GM19463 (cell line): Measurements from ENCODE around the gene MMP23B.
"Not testable (repeated sequence)": the region's sequence is repeated elsewhere in the genome, so short reads cannot be mapped to it uniquely, and the experiment has no call there.

Experiments used
- ATAC-seq: cut with Tn5 transposase; IDR thresholded peaks from one replicate; pipeline ENCODE4 v1.9.1; 2021; ENCODE audit warnings: mild to moderate bottlenecking, moderate library complexity; ENCODE audit not compliant: unreplicated experiment

MMP23B gene

DNA sequence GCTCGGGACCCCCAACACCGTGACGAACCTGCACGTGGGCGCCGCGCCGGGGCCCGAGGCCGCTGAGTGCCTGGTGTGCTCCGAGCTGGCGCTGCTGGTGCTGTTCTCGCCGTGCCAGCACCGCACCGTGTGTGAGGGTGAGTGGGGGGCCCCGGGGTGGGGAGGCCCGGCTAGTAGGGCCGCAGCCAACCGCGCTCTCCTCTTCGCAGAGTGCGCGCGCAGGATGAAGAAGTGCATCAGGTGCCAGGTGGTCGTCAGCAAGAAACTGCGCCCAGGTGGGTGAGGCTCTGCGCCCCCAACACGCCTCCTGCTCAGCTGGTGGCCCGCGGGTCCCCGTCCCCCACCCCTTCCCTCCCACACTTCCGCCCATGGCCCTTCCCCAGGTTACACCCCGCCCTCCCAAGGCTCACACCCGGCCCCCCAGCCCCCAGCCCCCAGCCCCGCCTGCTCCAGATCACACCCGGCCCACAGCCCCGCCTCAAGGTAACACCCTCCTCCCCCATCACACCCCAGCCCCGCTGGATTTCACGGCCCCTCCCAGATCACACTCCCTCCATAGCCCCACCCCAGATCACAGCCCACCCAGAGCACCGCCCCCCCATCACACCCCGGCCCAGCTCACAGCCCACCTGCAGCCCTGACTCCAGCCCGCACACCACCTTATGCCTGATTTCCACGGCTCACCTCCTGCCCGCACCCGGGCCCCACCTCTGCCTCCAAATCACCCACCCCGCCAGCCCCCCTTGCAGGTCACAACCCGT, 2.4 kb upstream of the MMP23B start:
- no peak for ATAC-seq

DNA sequence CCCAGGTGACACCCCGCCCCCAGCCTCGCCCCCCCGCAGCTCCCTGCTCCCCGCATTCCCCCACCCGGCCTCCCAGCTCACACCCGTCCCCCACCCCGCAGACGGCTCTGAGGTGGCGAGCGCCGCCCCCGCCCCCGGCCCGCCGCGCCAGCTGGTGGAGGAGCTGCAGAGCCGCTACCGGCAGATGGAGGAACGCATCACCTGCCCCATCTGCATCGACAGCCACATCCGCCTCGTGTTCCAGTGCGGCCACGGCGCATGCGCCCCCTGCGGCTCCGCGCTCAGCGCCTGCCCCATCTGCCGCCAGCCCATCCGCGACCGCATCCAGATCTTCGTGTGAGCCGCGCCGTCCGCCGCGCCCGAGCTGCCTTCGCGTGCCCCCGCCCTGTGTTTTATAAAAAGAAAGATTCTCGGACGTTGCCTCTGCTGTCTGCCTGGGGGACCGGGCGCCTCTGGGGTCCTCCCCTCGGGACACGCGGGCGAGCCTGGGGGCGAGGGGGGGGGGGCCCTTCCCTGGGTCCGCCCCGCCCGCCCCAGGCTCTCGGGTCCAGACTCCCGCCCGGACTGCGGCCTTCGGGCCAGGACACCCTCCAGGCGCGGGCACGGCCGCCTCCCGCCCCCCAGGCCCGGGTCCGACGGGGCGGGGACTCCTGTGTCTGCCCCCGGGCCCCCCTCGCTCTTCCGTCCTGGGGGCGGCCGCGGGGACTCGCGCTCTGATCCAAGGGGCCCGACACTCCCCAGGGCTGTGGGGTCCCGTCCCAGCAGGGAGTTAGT, 1.6 kb upstream of the MMP23B start:
- peak; percentile 57 for ATAC-seq

DNA sequence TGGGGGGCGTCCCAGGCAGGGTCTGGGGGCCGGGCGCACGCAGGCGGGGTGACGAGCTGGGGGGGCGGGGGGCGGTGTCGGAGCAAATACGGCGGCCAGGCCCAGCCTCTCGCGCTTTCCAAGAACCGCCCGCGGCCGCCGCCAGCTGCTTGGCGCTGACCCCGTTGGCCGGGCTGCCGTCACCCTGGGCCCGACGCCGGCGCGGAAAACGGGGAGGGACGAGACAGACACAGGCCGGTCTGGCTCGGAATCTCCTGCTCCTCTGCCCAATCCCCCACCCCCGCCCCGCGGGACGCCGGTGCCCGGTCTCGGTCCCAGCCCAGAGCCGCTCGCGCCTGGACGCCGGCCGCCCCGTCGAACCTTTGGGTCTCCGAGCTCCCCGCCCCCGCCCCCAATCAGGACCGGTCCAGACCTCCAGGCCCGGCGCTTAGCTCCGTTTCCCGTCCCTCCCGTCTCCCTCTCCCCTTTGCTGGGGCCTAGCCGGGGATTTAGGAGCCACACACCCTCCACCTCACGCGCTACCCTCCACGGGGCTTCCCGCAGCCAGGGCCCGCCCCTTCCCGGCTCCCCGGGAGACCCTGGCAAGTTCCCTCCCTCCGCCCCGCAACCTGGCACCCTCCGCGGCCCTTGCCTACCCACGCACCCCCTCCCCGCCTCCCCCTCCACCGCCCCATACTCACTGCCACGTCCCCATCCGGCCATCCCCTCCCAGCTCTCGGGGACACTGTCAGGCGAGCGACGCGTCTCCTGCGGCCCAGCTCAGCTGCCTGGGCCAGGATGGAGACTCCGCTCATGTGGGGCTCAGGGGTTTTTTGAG, 800 bp upstream of the MMP23B start:
- ATAC-seq = no peak

GRCh38 chr1:1633409-1633808, 1.4 kb downstream of the MMP23B start:
- ATAC-seq = not testable (repeated sequence)

DNA sequence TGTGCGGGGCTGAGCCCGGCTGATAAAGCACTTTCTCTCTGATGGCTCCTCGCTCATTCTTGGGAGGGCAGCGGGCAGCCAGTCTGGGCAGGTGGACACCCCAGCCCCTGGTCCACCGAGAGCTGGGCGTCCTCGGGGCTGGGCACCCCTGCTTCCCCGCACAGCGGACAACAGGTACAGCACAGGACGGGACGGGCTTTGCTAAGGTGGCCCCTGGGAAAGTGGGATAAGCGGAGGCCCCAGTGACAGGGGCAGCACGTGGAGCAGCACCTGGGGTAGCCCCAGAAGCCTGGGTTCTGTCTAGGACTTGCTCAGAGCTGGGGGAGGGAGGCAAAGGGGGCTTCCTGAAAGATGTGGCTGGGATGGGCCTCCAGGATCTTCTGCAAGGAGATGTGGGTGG, 2.6 kb downstream of the MMP23B start:
- not testable (repeated sequence) for ATAC-seq

DNA sequence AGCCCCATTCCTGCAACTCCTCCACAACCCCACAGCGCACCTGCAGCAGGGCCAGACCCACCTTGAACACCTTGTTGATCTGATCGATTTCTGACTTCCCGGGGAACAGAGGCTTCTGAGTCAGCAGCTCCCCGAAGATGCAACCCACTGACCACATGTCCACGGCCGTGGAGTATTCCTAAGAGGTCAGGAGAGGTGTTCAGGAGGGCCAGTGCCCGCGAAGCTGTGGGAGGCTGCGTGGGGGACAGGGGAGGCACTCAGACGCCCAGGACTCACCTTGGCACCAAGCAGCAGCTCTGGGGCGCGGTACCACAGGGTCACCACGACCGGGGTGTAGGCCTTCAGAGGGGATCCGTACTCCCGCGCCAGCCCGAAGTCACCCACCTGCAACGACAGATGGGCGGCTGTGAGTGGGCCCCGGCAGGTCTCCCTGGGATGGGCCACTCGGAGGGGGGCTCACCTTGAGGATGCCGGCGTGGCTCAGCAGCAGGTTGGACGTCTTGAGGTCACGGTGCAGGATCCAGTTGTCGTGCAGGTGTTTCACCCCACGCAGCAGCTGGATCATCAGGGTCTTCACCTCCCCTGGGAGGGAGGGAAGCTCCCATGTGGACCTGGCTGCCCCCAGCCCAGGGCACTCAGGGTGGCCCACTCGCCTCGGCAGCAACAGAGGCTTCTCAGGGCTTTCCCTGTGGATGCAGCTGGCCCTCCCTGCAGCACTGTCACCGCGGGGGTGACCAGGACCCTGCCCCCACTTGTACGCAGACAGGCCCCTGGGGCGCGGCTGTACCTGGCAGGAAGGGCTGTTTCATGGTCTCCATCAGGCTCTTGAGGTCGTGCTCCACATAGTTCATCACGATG, 4.9 kb downstream of the MMP23B start:
- ATAC-seq = not testable (repeated sequence)

DNA sequence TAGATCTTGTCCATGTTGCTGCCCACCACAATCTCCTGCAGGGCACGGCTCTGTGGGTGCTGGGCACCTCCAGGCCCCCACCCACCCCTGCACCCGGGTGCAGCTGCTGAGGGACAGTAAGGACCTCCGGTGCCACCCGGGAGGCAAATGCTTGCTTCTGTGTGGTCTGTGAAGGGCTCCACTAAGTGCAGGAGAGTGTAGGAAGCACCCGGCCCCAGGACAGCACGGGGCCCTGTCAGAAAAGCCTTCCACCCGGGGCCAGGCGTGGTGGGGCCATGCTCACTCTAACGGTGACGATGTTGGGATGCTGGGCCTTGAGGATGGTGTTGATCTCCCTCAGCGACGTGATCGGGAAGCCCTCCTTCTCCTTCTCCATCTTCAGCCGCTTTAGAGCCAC, 5.5 kb downstream of the MMP23B start:
- not testable (repeated sequence) for ATAC-seq

GRCh38 chr1:1638528-1638927, 6.6 kb downstream of the MMP23B start:
- ATAC-seq = not testable (repeated sequence)

GRCh38 chr1:1639368-1639767, 7.4 kb downstream of the MMP23B start:
- ATAC-seq = not testable (repeated sequence)

- ATAC-seq = not testable (repeated sequence)
Observed at GRCh38 chr1:1640081-1640480, 8.1 kb downstream of the MMP23B start.

DNA sequence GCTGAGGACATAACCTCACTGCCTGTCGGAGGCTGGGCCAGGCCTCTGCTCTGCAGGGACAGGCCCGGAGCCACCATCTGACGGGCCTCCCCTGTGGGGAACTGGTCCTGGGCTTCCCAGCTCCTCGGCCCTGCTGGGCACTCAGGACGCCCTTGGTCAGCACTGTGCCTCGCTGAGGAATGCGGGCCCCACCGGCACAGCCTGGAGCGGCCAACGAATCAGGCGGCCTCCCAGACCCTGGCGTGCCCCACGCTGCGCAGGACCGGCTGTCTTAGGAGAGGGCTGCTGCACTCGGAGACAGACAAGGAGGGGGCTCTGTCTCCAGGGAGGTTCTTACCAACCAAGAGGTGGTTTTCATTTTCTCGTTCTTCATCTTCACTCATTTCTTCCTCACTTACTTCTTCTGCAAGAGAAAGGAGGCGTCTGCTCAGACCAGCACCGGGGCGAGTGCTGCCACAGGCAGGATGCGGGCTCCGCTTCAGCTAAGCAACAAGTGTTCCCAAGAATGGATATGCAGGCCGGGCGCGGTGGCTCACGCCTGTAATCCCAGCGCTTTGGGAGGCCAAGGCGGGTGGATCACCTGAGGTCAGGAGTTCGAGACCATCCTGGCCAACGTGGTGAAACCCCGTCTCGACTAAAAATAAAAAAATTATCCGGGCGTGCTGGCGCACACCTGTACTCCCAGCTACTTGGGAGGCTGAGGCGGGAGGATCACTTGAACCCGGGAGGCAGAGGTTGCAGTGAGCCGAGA, 8.9 kb downstream of the MMP23B start:
- not testable (repeated sequence) for ATAC-seq

- not testable (repeated sequence) for ATAC-seq
Observed at GRCh38 chr1:1646326-1646725, 14.4 kb downstream of the MMP23B start.

DNA sequence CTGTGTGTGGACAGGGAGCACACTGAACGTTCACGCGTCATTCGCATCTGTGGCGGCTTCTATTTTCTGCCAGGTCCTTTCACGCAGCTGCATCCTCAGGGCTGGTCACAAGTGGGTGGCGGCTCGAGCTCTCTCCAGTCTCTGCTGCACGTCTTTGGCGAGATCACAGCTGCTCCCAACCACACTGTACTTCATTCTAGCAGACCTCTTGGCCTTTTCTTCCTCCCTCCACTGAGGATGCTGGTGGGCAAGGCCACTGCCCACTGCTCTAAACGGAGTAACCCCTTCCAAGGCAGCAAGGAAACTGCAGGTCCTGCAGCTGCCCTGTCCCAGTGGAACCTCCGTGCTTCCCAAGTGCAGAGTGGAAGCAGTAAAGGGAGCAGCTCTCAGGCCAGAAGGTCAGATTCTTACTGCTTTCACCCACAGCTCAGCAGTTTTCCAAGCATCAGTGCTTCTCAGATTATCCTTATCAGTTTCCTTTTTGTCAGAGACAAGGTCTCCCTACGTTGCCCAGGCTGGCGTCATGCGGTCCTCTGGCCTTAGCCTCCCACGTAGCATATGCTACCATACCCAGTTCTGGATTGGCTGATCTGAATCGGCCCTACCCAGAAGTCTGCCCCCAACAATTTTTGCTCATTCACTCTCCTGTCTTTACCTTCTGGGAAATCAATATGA, 15.7 kb downstream of the MMP23B start:
- ATAC-seq = not testable (repeated sequence)

DNA sequence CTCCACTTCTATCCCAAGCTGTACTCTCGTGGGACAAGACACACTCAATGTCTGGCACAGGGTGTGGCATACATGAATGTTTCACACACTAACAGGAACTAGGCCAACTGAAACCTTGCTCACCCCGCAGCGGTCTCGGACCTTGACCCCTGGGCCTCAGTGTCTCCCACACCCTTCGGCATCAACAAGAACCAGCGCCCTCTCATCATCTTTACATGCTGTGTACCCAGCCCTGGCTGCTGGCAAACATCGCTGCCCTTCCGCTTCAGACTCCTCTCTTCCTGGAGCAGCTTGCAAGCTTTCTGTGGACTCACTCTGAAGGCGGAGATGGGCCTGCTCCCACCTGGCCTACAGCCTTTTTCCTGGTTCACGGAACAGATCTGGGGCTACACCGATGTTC, 16.3 kb downstream of the MMP23B start:
- ATAC-seq = not testable (repeated sequence)

- peak; percentile 93 for ATAC-seq
Observed at GRCh38 chr1:1658583-1659549, 26.9 kb downstream of the MMP23B start, which contains the start of gene CDK11B. CDK11B (minus strand) TSS chr1:1659004; CDS start chr1:1657485, 1,519 bp downstream.

DNA sequence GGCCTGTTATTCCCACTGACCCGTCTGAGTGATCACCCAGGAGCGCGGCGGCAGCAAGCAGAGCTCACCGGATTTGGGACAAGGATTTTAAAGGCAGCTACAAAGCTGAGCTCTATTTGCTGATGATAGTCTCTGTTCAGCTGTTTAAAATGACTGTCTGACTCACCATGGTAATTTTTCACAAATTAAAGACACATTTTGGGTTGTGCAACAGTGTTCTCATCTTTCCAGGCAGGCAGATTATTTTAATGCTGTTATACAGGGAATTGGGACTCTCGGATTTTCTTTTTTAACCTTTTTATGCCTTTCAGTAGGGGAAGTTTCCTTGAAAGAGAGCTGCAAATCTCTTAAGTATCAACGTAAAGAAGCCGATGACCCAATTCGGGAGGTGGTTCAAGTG, 30.4 kb downstream of the MMP23B start:
- ATAC-seq = not testable (repeated sequence)

DNA sequence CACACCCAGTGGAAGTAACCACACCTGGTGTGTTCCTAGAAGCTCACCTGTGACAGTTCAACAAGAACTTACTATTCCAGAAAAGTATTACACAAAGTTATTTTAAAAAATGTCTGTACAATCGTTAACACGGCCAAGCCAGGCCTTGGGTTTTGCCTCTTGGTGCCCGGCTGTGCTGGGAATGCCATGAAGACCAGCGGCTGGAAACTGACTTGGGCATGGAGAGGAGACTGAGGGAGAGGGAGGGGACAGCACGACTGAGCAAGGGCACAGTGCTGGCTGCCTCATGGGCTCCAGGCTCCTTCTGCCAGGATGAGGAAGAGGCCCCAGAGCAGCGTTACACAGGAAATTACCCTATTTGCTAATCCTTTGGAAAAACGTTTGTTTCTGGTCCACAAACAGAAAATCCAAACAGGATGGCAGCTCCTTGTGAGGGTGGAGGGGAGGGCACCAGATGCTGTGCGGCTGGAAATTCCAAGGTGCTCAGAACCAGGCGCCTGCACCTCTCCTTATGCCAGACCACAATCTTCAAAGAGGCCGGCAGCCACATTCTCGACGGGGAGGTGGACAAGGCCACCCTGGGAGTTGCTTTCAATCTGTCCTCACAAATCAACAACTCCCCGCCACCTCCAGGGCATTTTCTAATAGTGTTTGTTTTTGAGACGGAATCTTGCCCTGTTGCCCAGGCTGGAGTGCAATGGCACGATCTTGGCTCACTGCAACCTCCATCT, 31.0 kb downstream of the MMP23B start:
- ATAC-seq = not testable (repeated sequence)
